ENCODE data around the gene ELMO1.

ELMO1 gene

GRCh38 chr7:37289781-37290180 is 158.9 kb downstream of the ELMO1 start:
- no peak for DNase-seq (ENCODE audit: low spot score)
- in situ Hi-C loops (cut with MboI; ENCODE audit: low pct_unique_long_range_greater_than_20kb, low sequenced_read_pairs, unreplicated experiment): loop anchor here (5.0 kb wide), 1 partner anchor 53 kb away; no protein-coding TSS in a partner anchor
- TF ChIP-seq CTCF (IDR thresholded peaks at IDR 0.05; ENCODE audit: extremely low read depth, insufficient read depth, missing control alignments): no peak

GRCh38 chr7:37289367-37289766 is 159.3 kb downstream of the ELMO1 start:
- no peak for DNase-seq (ENCODE audit: low spot score)
- in situ Hi-C loops (cut with MboI; ENCODE audit: low pct_unique_long_range_greater_than_20kb, low sequenced_read_pairs, unreplicated experiment): loop anchor here (5.0 kb wide), 1 partner anchor 53 kb away; no protein-coding TSS in a partner anchor
- no peak for TF ChIP-seq CTCF (IDR thresholded peaks at IDR 0.05; ENCODE audit: extremely low read depth, insufficient read depth, missing control alignments)

DNA sequence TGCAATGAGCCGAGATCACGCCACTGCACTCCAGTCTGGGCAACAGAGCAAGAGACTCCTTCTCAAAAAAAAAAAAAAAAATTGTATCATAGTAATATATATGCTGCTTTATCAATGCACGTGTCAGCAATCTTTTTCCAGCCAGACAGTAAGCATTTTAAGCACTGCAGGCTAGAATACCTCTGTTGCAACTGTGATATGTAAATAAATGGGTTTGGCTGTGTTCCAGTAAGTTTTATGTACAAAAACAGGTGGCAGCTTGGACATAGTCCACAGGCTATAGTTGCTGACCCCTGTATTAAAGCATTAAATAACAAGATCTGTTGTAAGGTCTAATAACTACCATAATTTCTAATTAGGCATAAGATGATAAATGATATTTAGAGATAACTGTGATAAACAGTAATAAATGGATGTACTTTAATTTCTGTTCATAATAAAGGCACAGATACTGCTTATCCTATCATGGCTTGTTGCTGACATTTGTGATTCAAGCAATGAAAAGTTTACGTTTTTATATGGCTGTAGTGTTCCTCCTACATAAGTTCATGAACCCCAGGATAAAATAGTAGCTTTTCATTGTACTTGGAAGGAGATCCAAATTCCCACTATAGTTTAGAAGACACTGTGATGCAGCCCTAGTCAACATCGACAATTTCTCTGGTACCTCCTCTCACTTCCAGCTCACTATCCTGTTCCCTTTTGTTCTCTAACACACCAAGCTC is 161.4 kb downstream of the ELMO1 start:
- DNase-seq (ENCODE audit: low spot score): no peak
- no peak for TF ChIP-seq CTCF (IDR thresholded peaks at IDR 0.05; ENCODE audit: extremely low read depth, insufficient read depth, missing control alignments)

GRCh38 chr7:37286454-37286832 is 162.2 kb downstream of the ELMO1 start:
- no peak for DNase-seq (ENCODE audit: low spot score)
- no peak for TF ChIP-seq CTCF (IDR thresholded peaks at IDR 0.05; ENCODE audit: extremely low read depth, insufficient read depth, missing control alignments)
- in situ Hi-C loops (cut with MboI; ENCODE audit: low pct_unique_long_range_greater_than_20kb, low sequenced_read_pairs, unreplicated experiment): loop anchor here (5.0 kb wide), 1 partner anchor 56 kb away; no protein-coding TSS in a partner anchor

More for the DNA sequence above, 161.4 kb downstream of the ELMO1 start:
- in situ Hi-C loops (cut with MboI; ENCODE audit: low pct_unique_long_range_greater_than_20kb, low sequenced_read_pairs, unreplicated experiment): loop anchor here (5.0 kb wide), 1 partner anchor 55 kb away; no protein-coding TSS in a partner anchor

GRCh38 chr7:37285706-37286453 is 162.8 kb downstream of the ELMO1 start:
- no peak for DNase-seq (ENCODE audit: low spot score)
- no peak for TF ChIP-seq CTCF (IDR thresholded peaks at IDR 0.05; ENCODE audit: extremely low read depth, insufficient read depth, missing control alignments)
- in situ Hi-C loops (cut with MboI; ENCODE audit: low pct_unique_long_range_greater_than_20kb, low sequenced_read_pairs, unreplicated experiment): loop anchor here (5.0 kb wide), 1 partner anchor 56 kb away; no protein-coding TSS in a partner anchor

DNA sequence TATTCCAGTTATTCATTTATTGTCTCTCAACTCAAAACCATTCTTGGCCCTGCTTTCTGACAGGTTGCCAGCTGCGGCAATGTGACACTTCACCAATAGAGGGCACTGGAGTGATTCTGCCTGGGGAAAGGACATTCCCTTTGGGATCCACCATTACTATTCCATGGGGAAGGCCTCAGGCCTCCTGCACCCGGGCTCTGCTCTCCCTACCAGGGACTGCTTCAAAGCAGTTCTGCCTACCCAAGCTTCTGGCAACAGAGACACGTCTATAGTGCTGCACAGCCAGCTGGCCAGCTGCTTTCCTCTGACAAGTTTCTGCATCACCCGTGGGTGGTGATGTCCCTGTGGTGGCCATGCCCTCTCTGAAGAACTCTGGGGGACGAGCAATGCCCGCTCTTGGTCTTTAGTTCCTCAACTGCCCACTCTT is 163.8 kb downstream of the ELMO1 start:
- peak; percentile 43 for DNase-seq (ENCODE audit: low spot score)
- in situ Hi-C loops (cut with MboI; ENCODE audit: low pct_unique_long_range_greater_than_20kb, low sequenced_read_pairs, unreplicated experiment): loop anchor here (5.0 kb wide), 1 partner anchor 57 kb away; no protein-coding TSS in a partner anchor
- TF ChIP-seq CTCF (IDR thresholded peaks at IDR 0.05; ENCODE audit: extremely low read depth, insufficient read depth, missing control alignments): peak; percentile 89

Measured in GM13977 (cell line).